HFF-Myc (cell line): ENCODE measurements around the gene NAT9.

Source experiments
- DNase-seq: peaks from one replicate; pipeline ENCODE4 v3.0.0-alpha.2; 2011; ENCODE audit warnings: low read depth; ENCODE audit errors: extremely low read depth
- H3K4me3 ChIP-seq: replicated peaks from 2 replicates; pipeline ENCODE4 v1.5.1; 2011; ENCODE audit warnings: low read depth, mild to moderate bottlenecking, control low read depth, low read length
- CTCF ChIP-seq: IDR thresholded peaks from 2 replicates; pipeline ENCODE4 v1.5.1; 2012; ENCODE audit warnings: mild to moderate bottlenecking, low read depth, low read length, control low read depth; ENCODE audit errors: missing control alignments

NAT9 gene

GRCh38 chr17:74743755-74744154, 32.4 kb downstream of the NAT9 start:
- H3K4me3 ChIP-seq: no peak overlapping the region
- no peak for DNase-seq
- TF ChIP-seq CTCF: no peak

- no peak overlapping the region for H3K4me3 ChIP-seq
- DNase-seq: no peak
- TF ChIP-seq CTCF: no peak
Measured at GRCh38 chr17:74742978-74743545, 33.1 kb downstream of the NAT9 start.

GRCh38 chr17:74742153-74742515, 34.0 kb downstream of the NAT9 start:
- H3K4me3 ChIP-seq: no peak overlapping the region

GRCh38 chr17:74740641-74741387, 35.3 kb downstream of the NAT9 start:
- no peak for DNase-seq
- no peak overlapping the region for H3K4me3 ChIP-seq
- no peak for TF ChIP-seq CTCF

More at GRCh38 chr17:74742153-74742515, 34.0 kb downstream of the NAT9 start:
- no peak for DNase-seq
- no peak for TF ChIP-seq CTCF

- no peak for TF ChIP-seq CTCF
- no peak overlapping the region for H3K4me3 ChIP-seq
- DNase-seq: no peak
Measured at GRCh38 chr17:74740173-74740572, 36.0 kb downstream of the NAT9 start.

GRCh38 chr17:74739227-74739831, 36.8 kb downstream of the NAT9 start:
- DNase-seq: no peak
- no peak for TF ChIP-seq CTCF
- H3K4me3 ChIP-seq: no peak overlapping the region
